Naive B cell (primary cell): ENCODE results near the gene ACD. TPM values are rescaled to one million over a fixed set of nuclear protein-coding genes. Genes with fewer than 3 reads are reported as not detected.

Experiments used
- ATAC-seq, 2 donors: fragments of 150-1000 bp; cut with Tn5 transposase; 2 replicates each; pipeline ENCODE4 v1.10.0; 2021; ENCODE audit warnings: low read depth in 2 of 2, mild to moderate bottlenecking in 2 of 2, moderate library complexity in 2 of 2
- DNase-seq: peaks from one replicate; pipeline ENCODE4 v3.0.0; 2022
- H3K27ac Mint-ChIP-seq, 6 donors: one replicate each; pipeline ENCODE4 v1.8.0; 2020 to 2022; ENCODE audit warnings: mild to moderate bottlenecking in 6 of 6, mixed read lengths in 6 of 6, moderate library complexity in 5 of 6, inconsistent platforms in 2 of 6
- H3K27me3 Mint-ChIP-seq, 3 donors: one replicate each; pipeline ENCODE4 v1.8.0; 2021 to 2022; ENCODE audit warnings: mixed read lengths in 3 of 3, mild to moderate bottlenecking in 1 of 3
- H3K36me3 Mint-ChIP-seq, 2 donors: one replicate each; pipeline ENCODE4 v1.8.0; 2020 to 2022; ENCODE audit warnings: mixed read lengths in 2 of 2, inconsistent platforms in 1 of 2, mild to moderate bottlenecking in 1 of 2
- H3K4me1 Mint-ChIP-seq, 3 donors: one replicate each; pipeline ENCODE4 v1.8.0; 2020 to 2022; ENCODE audit warnings: mixed read lengths in 3 of 3, inconsistent platforms in 1 of 3, mild to moderate bottlenecking in 1 of 3, moderate library complexity in 1 of 3
- H3K4me3 Mint-ChIP-seq, 8 donors: one replicate each; pipeline ENCODE4 v1.8.0; 2020 to 2022; ENCODE audit warnings: mild to moderate bottlenecking in 8 of 8, mixed read lengths in 8 of 8, moderate library complexity in 8 of 8, inconsistent platforms in 2 of 8
- H3K9me3 Mint-ChIP-seq, 7 donors: one replicate each; pipeline ENCODE4 v1.8.0; 2020 to 2022; ENCODE audit warnings: mixed read lengths in 7 of 7, mild to moderate bottlenecking in 5 of 7, inconsistent platforms in 2 of 7, moderate library complexity in 1 of 7
- polyA plus RNA-seq, 6 donors: library from polyadenylated mRNA; unstranded; fragments of 300-500 nt; fragmentation: Illumina TruSeq; gene quantifications; one replicate each; pipeline ENCODE4 v1.2.3, GENCODE V29; 2021; ENCODE audit warnings: low read depth in 6 of 6

Gene ACD
- polyA plus RNA-seq, 6 donors from 2014 or later, result 31.3 to 52.8 (median 35.5) TPM

DNA sequence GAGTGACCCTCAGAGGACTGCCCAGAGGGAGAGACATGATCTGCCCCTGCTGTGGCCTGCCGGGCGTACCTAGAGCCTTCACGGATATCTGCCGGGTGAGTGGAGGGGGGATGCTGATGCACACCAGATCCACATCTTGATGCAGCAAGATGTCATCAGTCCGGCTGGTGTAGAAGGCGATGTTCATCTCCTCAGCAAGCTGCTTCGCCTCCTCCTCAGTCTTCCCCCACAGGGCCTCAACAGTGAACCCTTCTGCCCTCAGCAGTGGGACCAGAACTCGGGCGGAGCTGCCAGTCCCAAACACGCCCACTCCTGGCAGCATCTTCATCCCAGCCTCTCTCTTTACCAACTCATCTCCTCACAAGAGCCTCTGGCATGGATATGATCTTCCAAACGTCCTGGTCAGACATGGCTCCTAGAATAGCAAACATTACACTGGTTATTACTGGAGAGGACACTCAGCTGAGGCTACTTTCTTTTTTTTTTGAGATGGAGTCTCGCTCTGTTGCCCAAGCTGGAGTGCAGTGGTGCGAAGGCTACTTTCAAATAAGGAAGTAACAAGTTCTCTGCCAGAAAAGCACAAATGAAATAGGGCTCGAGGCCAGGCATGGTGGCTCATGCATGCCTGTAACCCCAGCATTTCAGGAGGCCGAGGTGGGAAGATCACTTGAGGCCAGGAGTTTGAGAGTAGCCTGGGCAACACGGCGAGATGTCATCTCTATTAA is 25.5 kb upstream of the ACD start:
- DNase-seq, result peak; percentile 28
- Mint-ChIP-seq H3K27ac (peak overlapping the region in 2 of 6 donors; percentile 61 to 71), H3K9me3 (no peaks in the 10 kb centered on the region), H3K4me3 (peak overlapping the region in 5 of 8 donors; percentile 22 to 71 (median 25)), H3K4me1 (peaks cover 11 to 25% (median 16%) of the 10 kb centered on the region in 3 donors), H3K36me3 (peaks cover 7% of the 10 kb centered on the region in 2 donors), H3K27me3 (no peaks in the 10 kb centered on the region)
- peak; percentile 98 for ATAC-seq

- Mint-ChIP-seq H3K27ac (peak overlapping the region in 1 of 6 donors; percentile 32), H3K9me3 (no peaks in the 10 kb centered on the region), H3K36me3 (peaks cover 7% of the 10 kb centered on the region in 2 donors), H3K4me1 (peaks cover 11 to 25% (median 16%) of the 10 kb centered on the region in 3 donors), H3K27me3 (no peaks in the 10 kb centered on the region), H3K4me3 (no peak overlapping the region)
- DNase-seq (no peak), ATAC-seq (no peak)
These were observed 23.7 kb upstream of the ACD start for GRCh38 chr16:67683767-67684166.

DNA sequence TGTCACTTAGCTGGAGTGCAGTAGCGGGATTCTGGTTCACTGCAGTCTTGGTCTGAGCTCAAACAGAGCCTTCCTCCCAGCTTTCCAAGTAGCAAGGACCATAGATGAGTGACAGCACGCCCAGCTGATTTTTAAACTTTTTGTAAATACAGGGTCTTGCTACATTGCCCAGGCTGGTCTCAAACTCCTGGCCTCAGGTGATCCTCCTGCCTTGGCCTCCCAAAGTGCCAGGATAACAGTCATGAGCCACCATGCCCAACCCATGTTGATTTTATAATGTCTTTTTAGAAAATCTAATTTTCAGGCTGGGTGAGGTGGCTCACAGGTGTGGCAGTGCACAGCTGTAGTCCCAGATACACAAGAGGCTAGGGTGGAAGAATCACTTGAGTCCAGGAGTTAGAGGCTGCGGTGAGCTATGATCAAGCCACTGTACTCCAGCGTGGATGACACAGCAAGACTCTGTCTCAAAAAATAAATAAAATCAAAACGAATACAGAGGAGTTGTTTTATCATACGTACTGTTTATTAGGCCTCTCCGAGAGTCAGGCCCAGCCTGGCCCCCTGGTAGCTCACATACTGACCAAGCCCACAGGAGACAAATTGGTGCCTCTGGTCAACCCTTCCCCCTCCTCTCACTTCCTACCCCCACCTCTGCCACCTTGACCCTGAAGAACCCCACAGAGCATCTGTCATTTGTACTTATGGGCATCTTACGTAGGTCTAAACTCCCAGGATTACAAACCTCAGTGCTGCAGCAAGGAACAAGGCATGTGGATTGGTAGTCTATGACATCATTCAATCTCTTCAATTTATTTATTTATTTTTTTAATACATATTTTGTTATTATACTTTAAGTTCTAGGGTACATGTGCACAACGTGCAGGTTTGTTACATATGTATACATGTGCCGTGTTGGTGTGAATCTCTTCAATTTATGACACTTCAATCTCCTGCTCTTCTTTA is 20.2 kb upstream of the ACD start:
- DNase-seq, result no peak
- Mint-ChIP-seq H3K4me1 (peaks cover 0 to 10% (median 2%) of the 10 kb centered on the region in 3 donors), H3K4me3 (no peak overlapping the region), H3K36me3 (peaks cover under 1 to 7% of the 10 kb centered on the region in 2 donors), H3K27ac (peak overlapping the region in 1 of 6 donors; percentile 33), H3K9me3 (no peaks in the 10 kb centered on the region), H3K27me3 (no peaks in the 10 kb centered on the region)
- no peak for ATAC-seq

DNA sequence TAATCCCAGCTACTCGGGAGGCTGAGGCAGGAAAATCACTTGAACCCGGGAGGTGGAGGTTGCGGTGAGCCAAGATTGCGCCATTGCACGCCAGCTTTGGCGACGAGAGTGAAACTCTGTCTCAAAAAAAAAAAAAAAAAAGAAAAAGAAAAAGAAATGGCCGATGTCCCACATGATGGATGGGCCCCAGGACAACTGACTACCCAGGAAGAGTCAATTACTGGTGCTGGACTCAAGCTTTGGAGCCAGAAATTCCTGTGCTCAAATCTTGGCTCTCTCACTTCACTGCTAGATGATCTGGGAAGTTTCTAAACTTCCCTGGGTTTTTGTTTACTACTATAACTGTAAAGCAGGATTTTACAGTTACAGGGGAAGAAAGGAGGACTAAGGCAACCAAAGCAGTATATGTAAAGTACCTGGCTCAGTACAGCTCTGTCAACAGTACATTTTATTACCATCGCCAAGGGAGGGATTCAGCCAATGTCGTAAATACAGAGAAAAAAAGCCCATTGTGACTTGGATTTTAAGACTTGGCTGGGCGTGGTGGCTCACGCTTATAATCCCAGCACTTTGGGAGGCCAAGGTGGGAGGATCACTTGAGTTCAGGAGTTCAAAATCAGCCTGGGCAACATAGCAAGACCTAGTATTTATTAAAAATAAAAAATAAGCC is 18.4 kb upstream of the ACD start:
- H3K4me1 Mint-ChIP-seq, result peaks cover 6 to 11% (median 10%) of the 10 kb centered on the region in 3 donors
- H3K36me3 Mint-ChIP-seq, result peaks cover 0 to 3% of the 10 kb centered on the region in 2 donors
- ATAC-seq (no peak), DNase-seq (no peak)
- no peaks in the 10 kb centered on the region for H3K9me3 Mint-ChIP-seq
- no peak overlapping the region for H3K4me3 Mint-ChIP-seq
- H3K27me3 Mint-ChIP-seq, result no peaks in the 10 kb centered on the region
- H3K27ac Mint-ChIP-seq, result peak overlapping the region in 3 of 6 donors; percentile 4 to 52 (median 27)

DNA sequence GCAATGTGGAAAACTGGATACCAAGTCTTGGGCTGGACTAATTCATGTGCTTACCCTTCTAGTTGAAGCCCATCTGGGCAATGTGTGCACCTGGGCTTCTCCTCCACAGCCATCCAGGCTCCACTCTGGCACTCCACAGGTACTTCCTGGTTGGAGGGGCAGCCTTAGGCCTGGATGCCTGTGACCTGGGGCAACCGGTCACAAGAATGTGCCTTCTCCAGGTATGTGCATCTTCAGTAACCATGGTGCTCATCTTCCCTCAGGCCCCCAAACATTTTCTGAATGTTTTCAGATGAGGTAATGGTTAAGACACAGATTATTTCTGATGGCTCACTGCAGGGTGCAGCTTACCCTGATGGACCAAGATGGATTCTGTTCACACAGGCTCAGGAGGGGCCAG is 17.7 kb upstream of the ACD start:
- H3K4me1 Mint-ChIP-seq, result peaks cover 8 to 16% (median 15%) of the 10 kb centered on the region in 3 donors
- H3K9me3 Mint-ChIP-seq, result no peaks in the 10 kb centered on the region
- H3K27ac Mint-ChIP-seq, result peak overlapping the region in 1 of 6 donors; percentile 26
- H3K36me3 Mint-ChIP-seq, result no peaks in the 10 kb centered on the region
- ATAC-seq (no peak), DNase-seq (no peak)
- no peaks in the 10 kb centered on the region for H3K27me3 Mint-ChIP-seq
- no peak overlapping the region for H3K4me3 Mint-ChIP-seq

GRCh38 chr16:67676939-67677338 is 16.9 kb upstream of the ACD start:
- H3K9me3 Mint-ChIP-seq, result no peaks in the 10 kb centered on the region
- H3K4me3 Mint-ChIP-seq, result no peak overlapping the region
- no peak for ATAC-seq
- H3K4me1 Mint-ChIP-seq, result peaks cover 14 to 20% (median 20%) of the 10 kb centered on the region in 3 donors
- H3K36me3 Mint-ChIP-seq, result no peaks in the 10 kb centered on the region
- DNase-seq, result no peak
- peak overlapping the region in 1 of 6 donors; percentile 71 for H3K27ac Mint-ChIP-seq
- no peaks in the 10 kb centered on the region for H3K27me3 Mint-ChIP-seq

GRCh38 chr16:67676516-67676915 is 16.5 kb upstream of the ACD start:
- ATAC-seq (no peak), DNase-seq (no peak)
- Mint-ChIP-seq H3K27ac (peak overlapping the region in 2 of 6 donors; percentile 24 to 71), H3K9me3 (no peaks in the 10 kb centered on the region), H3K27me3 (no peaks in the 10 kb centered on the region), H3K4me3 (no peak overlapping the region), H3K36me3 (no peaks in the 10 kb centered on the region), H3K4me1 (peaks cover 14 to 20% (median 20%) of the 10 kb centered on the region in 3 donors)

DNA sequence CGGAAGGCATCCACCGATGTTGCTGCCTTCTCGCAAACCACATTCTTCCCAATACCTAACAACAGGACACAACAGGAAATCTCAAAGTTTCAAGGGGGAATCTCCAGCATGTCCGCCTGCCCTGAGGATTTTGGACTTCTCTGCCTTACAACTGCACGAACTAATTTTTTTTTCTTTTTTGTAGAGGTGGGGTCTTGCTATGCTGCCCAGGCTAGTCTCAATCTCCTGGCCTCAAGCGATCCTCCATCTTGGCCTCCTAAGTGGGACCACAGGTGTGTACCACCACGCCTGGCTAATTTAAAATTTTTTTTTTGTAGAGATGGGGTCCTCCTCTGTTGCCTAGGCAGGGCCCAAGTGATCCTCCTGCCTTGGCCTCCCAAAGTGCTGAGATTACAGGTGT is 15.9 kb upstream of the ACD start:
- no peaks in the 10 kb centered on the region for H3K27me3 Mint-ChIP-seq
- H3K9me3 Mint-ChIP-seq, result no peaks in the 10 kb centered on the region
- DNase-seq (no peak), ATAC-seq (no peak)
- peaks cover 14 to 20% (median 20%) of the 10 kb centered on the region in 3 donors for H3K4me1 Mint-ChIP-seq
- peak overlapping the region in 1 of 6 donors; percentile 24 for H3K27ac Mint-ChIP-seq
- no peaks in the 10 kb centered on the region for H3K36me3 Mint-ChIP-seq
- H3K4me3 Mint-ChIP-seq, result no peak overlapping the region

GRCh38 chr16:67675579-67675935 is 15.5 kb upstream of the ACD start:
- DNase-seq, result no peak
- Mint-ChIP-seq H3K27ac (no peak overlapping the region), H3K9me3 (no peaks in the 10 kb centered on the region)

GRCh38 chr16:67674851-67675578 is 15.0 kb upstream of the ACD start:
- Mint-ChIP-seq H3K36me3 (no peaks in the 10 kb centered on the region), H3K27me3 (no peaks in the 10 kb centered on the region), H3K27ac (peak overlapping the region in 2 of 6 donors; percentile 65 to 86), H3K9me3 (no peaks in the 10 kb centered on the region), H3K4me1 (peaks cover 14 to 20% (median 20%) of the 10 kb centered on the region in 3 donors), H3K4me3 (no peak overlapping the region)
- no peak for ATAC-seq
- DNase-seq, result no peak

More at GRCh38 chr16:67675579-67675935, 15.5 kb upstream of the ACD start:
- peaks cover 14 to 20% (median 20%) of the 10 kb centered on the region in 3 donors for H3K4me1 Mint-ChIP-seq
- no peaks in the 10 kb centered on the region for H3K27me3 Mint-ChIP-seq
- ATAC-seq, result no peak
- H3K4me3 Mint-ChIP-seq, result no peak overlapping the region
- H3K36me3 Mint-ChIP-seq, result no peaks in the 10 kb centered on the region

DNA sequence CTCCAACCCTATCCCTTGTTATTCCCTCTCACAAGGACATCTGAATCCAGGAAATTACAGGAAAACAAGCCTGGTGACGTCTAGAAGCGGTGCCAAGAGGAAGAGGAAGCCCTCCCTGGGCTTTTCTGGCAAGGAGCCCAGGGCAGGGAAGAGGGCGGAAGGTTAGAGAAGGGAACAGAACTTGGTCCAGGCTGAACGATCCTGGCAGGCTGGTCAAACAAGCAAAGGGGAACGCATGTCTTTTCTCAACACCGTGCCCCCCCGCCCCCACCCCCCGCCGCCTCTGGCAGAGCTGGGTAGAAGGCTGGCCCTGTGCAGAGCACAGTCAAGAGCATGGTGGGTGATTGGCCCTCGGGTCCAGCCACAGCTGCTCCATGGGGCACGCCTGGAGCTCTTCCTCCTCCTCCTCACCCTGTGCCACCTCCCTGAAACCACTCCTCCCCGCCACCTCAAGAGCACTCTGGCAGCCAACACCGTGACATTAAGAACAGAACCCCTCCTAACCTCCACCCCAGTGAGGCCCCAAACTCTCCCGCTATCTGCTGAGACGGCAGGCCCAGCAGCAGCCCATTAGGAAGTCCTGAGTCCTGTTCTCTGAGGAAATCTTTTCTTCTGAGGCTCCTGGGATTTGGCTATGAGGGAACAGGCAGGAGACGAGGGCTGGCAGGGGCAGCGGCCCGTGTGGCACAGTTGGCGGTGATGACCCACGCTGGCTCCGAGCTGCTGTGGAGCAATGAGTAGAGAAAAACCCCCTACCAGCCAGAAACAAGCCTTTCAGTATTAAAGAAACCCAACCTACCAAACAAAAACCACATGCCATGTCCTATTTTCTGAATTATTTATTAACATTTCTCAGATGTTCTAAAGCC is 13.9 kb upstream of the ACD start:
- H3K36me3 Mint-ChIP-seq, result no peaks in the 10 kb centered on the region
- no peak for DNase-seq
- no peak overlapping the region for H3K4me3 Mint-ChIP-seq
- peak overlapping the region; percentile 14 to 86 (median 75) for H3K27ac Mint-ChIP-seq
- no peaks in the 10 kb centered on the region for H3K27me3 Mint-ChIP-seq
- no peak for ATAC-seq
- no peaks in the 10 kb centered on the region for H3K9me3 Mint-ChIP-seq
- H3K4me1 Mint-ChIP-seq, result peaks cover 24 to 30% (median 28%) of the 10 kb centered on the region in 3 donors
